Measurements from ENCODE around the gene PRR20G.

PRR20G gene

GRCh38 chr3:127237835-127238234 lies 50.0 kb downstream of the PRR20G start:
- H3K4me3 ChIP-seq (ENCODE audit: low read depth, low read length): no peak overlapping the region

- H3K4me3 ChIP-seq (ENCODE audit: low read depth, low read length): no peak overlapping the region
Measured at GRCh38 chr3:127235706-127236105, 52.1 kb downstream of the PRR20G start.

- H3K4me3 ChIP-seq (ENCODE audit: low read depth, low read length): no peak overlapping the region
Measured at GRCh38 chr3:127234778-127235177, 53.1 kb downstream of the PRR20G start.
